GM12891 (cell line): ENCODE measurements around the gene THUMPD1.

Experiments used
- POLR2A ChIP-seq: IDR thresholded peaks from 2 replicates; pipeline ENCODE4 v1.6.1; 2011; ENCODE audit warnings: low read depth, low read length, control low read depth
- POLR2AphosphoS5 ChIP-seq: IDR thresholded peaks from 2 replicates; pipeline ENCODE4 v1.6.1; 2011; ENCODE audit warnings: low read depth, low read length, control low read depth

- no peak for TF ChIP-seq POLR2A
- TF ChIP-seq POLR2AphosphoS5 = no peak
Measured at GRCh38 chr16:20726661-20727060, 15.0 kb downstream of the THUMPD1 start.
